ENCODE measurements around the gene TLR8.

Gene TLR8

GRCh38 chrX:12903646-12904045 lies 2.8 kb upstream of the TLR8 start:
- Histone ChIP-seq H3K4me1 (ENCODE audit: control insufficient read depth, insufficient read depth, low read length) (no peaks in the 10 kb centered on the region), H3K36me3 (ENCODE audit: control insufficient read depth, insufficient read depth, low read length) (no peaks in the 10 kb centered on the region), H3K27me3 (ENCODE audit: control insufficient read depth, insufficient read depth, low read length) (no peaks in the 10 kb centered on the region), H3K4me3 (ENCODE audit: low read length) (no peak overlapping the region), H3K27ac (ENCODE audit: low read depth, low read length) (no peak overlapping the region), H3K9ac (ENCODE audit: low read length) (no peak overlapping the region)

- Histone ChIP-seq H3K4me3 (ENCODE audit: low read length) (no peak overlapping the region), H3K27ac (ENCODE audit: low read depth, low read length) (no peak overlapping the region), H3K27me3 (ENCODE audit: control insufficient read depth, insufficient read depth, low read length) (no peaks in the 10 kb centered on the region), H3K4me1 (ENCODE audit: control insufficient read depth, insufficient read depth, low read length) (no peaks in the 10 kb centered on the region), H3K9ac (ENCODE audit: low read length) (no peak overlapping the region), H3K36me3 (ENCODE audit: control insufficient read depth, insufficient read depth, low read length) (no peaks in the 10 kb centered on the region)
These were observed 4.2 kb downstream of the TLR8 start for GRCh38 chrX:12910423-12911121.

- Histone ChIP-seq H3K4me1 (ENCODE audit: control insufficient read depth, insufficient read depth, low read length) (no peaks in the 10 kb centered on the region), H3K27ac (ENCODE audit: low read depth, low read length) (no peak overlapping the region), H3K27me3 (ENCODE audit: control insufficient read depth, insufficient read depth, low read length) (no peaks in the 10 kb centered on the region), H3K9ac (ENCODE audit: low read length) (no peak overlapping the region), H3K36me3 (ENCODE audit: control insufficient read depth, insufficient read depth, low read length) (no peaks in the 10 kb centered on the region), H3K4me3 (ENCODE audit: low read length) (no peak overlapping the region)
These were observed 4.7 kb downstream of the TLR8 start for GRCh38 chrX:12911122-12911470.

- Histone ChIP-seq H3K27ac (ENCODE audit: low read depth, low read length) (no peak overlapping the region), H3K4me3 (ENCODE audit: low read length) (no peak overlapping the region), H3K4me1 (ENCODE audit: control insufficient read depth, insufficient read depth, low read length) (no peaks in the 10 kb centered on the region), H3K27me3 (ENCODE audit: control insufficient read depth, insufficient read depth, low read length) (no peaks in the 10 kb centered on the region), H3K9ac (ENCODE audit: low read length) (no peak overlapping the region), H3K36me3 (ENCODE audit: control insufficient read depth, insufficient read depth, low read length) (no peaks in the 10 kb centered on the region)
These were observed 6.5 kb downstream of the TLR8 start for GRCh38 chrX:12912791-12913482.

DNA sequence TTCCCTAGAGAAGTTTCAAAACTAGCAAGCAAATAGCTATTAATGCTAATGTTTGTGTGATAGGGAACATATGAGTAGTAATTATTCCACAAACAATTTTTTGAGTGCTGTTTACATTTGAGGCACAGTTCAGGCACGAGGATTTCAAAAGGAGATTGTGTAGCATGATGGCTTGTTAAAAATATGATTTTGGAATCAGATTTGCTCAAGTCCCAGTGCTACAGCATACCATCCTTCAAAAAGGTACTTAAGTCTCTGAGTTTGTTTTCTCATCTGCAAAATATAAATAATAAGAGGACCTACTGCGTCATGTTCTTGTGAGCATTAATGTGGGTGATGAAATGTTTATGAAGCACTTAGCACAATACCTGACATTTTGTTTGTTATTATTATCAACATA lies 11.3 kb downstream of the TLR8 start:
- no peaks in the 10 kb centered on the region for H3K27me3 ChIP-seq (ENCODE audit: control insufficient read depth, insufficient read depth, low read length)

DNA sequence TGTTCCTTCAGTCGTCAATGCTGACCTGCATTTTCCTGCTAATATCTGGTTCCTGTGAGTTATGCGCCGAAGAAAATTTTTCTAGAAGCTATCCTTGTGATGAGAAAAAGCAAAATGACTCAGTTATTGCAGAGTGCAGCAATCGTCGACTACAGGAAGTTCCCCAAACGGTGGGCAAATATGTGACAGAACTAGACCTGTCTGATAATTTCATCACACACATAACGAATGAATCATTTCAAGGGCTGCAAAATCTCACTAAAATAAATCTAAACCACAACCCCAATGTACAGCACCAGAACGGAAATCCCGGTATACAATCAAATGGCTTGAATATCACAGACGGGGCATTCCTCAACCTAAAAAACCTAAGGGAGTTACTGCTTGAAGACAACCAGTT lies 12.6 kb downstream of the TLR8 start:
- Histone ChIP-seq H3K27ac (ENCODE audit: low read depth, low read length) (no peak overlapping the region), H3K9ac (ENCODE audit: low read length) (no peak overlapping the region), H3K27me3 (ENCODE audit: control insufficient read depth, insufficient read depth, low read length) (no peaks in the 10 kb centered on the region), H3K36me3 (ENCODE audit: control insufficient read depth, insufficient read depth, low read length) (no peaks in the 10 kb centered on the region), H3K4me1 (ENCODE audit: control insufficient read depth, insufficient read depth, low read length) (no peaks in the 10 kb centered on the region), H3K4me3 (ENCODE audit: low read length) (no peak overlapping the region)

More for the DNA sequence above, 11.3 kb downstream of the TLR8 start:
- Histone ChIP-seq H3K36me3 (ENCODE audit: control insufficient read depth, insufficient read depth, low read length) (no peaks in the 10 kb centered on the region), H3K4me1 (ENCODE audit: control insufficient read depth, insufficient read depth, low read length) (no peaks in the 10 kb centered on the region), H3K9ac (ENCODE audit: low read length) (no peak overlapping the region), H3K27ac (ENCODE audit: low read depth, low read length) (no peak overlapping the region), H3K4me3 (ENCODE audit: low read length) (no peak overlapping the region)

DNA sequence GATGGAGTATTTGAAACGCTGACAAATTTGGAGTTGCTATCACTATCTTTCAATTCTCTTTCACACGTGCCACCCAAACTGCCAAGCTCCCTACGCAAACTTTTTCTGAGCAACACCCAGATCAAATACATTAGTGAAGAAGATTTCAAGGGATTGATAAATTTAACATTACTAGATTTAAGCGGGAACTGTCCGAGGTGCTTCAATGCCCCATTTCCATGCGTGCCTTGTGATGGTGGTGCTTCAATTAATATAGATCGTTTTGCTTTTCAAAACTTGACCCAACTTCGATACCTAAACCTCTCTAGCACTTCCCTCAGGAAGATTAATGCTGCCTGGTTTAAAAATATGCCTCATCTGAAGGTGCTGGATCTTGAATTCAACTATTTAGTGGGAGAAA lies 13.2 kb downstream of the TLR8 start:
- no peak overlapping the region for H3K4me3 ChIP-seq (ENCODE audit: low read length)
- H3K4me1 ChIP-seq (ENCODE audit: control insufficient read depth, insufficient read depth, low read length) = no peaks in the 10 kb centered on the region

GRCh38 chrX:12920990-12921389 lies 14.6 kb downstream of the TLR8 start:
- H3K27me3 ChIP-seq (ENCODE audit: control insufficient read depth, insufficient read depth, low read length) = no peaks in the 10 kb centered on the region

More for the DNA sequence above, 13.2 kb downstream of the TLR8 start:
- Histone ChIP-seq H3K27me3 (ENCODE audit: control insufficient read depth, insufficient read depth, low read length) (no peaks in the 10 kb centered on the region), H3K27ac (ENCODE audit: low read depth, low read length) (no peak overlapping the region), H3K36me3 (ENCODE audit: control insufficient read depth, insufficient read depth, low read length) (no peaks in the 10 kb centered on the region), H3K9ac (ENCODE audit: low read length) (no peak overlapping the region)

GRCh38 chrX:12921886-12922598 lies 15.6 kb downstream of the TLR8 start:
- Histone ChIP-seq H3K4me3 (ENCODE audit: low read length) (no peak overlapping the region), H3K4me1 (ENCODE audit: control insufficient read depth, insufficient read depth, low read length) (no peaks in the 10 kb centered on the region), H3K27ac (ENCODE audit: low read depth, low read length) (no peak overlapping the region), H3K27me3 (ENCODE audit: control insufficient read depth, insufficient read depth, low read length) (no peaks in the 10 kb centered on the region), H3K9ac (ENCODE audit: low read length) (no peak overlapping the region), H3K36me3 (ENCODE audit: control insufficient read depth, insufficient read depth, low read length) (no peaks in the 10 kb centered on the region)

More at GRCh38 chrX:12920990-12921389, 14.6 kb downstream of the TLR8 start:
- H3K9ac ChIP-seq (ENCODE audit: low read length) = no peak overlapping the region
- no peak overlapping the region for H3K4me3 ChIP-seq (ENCODE audit: low read length)
- H3K36me3 ChIP-seq (ENCODE audit: control insufficient read depth, insufficient read depth, low read length) = no peaks in the 10 kb centered on the region
- no peaks in the 10 kb centered on the region for H3K4me1 ChIP-seq (ENCODE audit: control insufficient read depth, insufficient read depth, low read length)
- H3K27ac ChIP-seq (ENCODE audit: low read depth, low read length) = no peak overlapping the region

GRCh38 chrX:12922599-12922919 lies 16.1 kb downstream of the TLR8 start:
- Histone ChIP-seq H3K27me3 (ENCODE audit: control insufficient read depth, insufficient read depth, low read length) (no peaks in the 10 kb centered on the region), H3K36me3 (ENCODE audit: control insufficient read depth, insufficient read depth, low read length) (no peaks in the 10 kb centered on the region), H3K9ac (ENCODE audit: low read length) (no peak overlapping the region), H3K4me3 (ENCODE audit: low read length) (no peak overlapping the region), H3K27ac (ENCODE audit: low read depth, low read length) (no peak overlapping the region), H3K4me1 (ENCODE audit: control insufficient read depth, insufficient read depth, low read length) (no peaks in the 10 kb centered on the region)

- Histone ChIP-seq H3K27me3 (ENCODE audit: control insufficient read depth, insufficient read depth, low read length) (no peaks in the 10 kb centered on the region), H3K4me3 (ENCODE audit: low read length) (no peak overlapping the region), H3K4me1 (ENCODE audit: control insufficient read depth, insufficient read depth, low read length) (no peaks in the 10 kb centered on the region), H3K9ac (ENCODE audit: low read length) (no peak overlapping the region), H3K36me3 (ENCODE audit: control insufficient read depth, insufficient read depth, low read length) (no peaks in the 10 kb centered on the region), H3K27ac (ENCODE audit: low read depth, low read length) (no peak overlapping the region)
These were observed 23.3 kb downstream of the TLR8 start for GRCh38 chrX:12929701-12930100.

DNA sequence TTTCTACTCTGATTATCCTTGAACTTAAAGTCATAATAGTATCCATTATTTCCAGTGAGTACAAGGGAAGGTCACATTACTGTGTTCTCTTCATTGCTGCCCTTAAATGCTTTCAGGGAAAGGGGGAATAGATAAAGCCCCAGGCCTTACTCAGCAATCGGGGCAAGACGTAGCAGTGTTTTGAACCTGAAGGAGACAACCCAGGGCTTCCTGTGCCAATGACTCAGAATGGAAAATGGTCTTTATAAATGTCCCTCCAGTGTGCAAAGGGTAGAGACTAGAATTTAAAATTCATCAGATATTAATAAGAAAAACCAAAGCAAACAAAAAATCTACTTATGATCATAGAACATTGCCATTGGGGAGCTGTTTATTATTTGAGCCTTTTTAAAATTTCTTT lies 23.7 kb downstream of the TLR8 start:
- H3K27ac ChIP-seq (ENCODE audit: low read depth, low read length) = no peak overlapping the region
- no peaks in the 10 kb centered on the region for H3K36me3 ChIP-seq (ENCODE audit: control insufficient read depth, insufficient read depth, low read length)
- H3K4me1 ChIP-seq (ENCODE audit: control insufficient read depth, insufficient read depth, low read length) = no peaks in the 10 kb centered on the region
- no peaks in the 10 kb centered on the region for H3K27me3 ChIP-seq (ENCODE audit: control insufficient read depth, insufficient read depth, low read length)
- H3K4me3 ChIP-seq (ENCODE audit: low read length) = no peak overlapping the region
- no peak overlapping the region for H3K9ac ChIP-seq (ENCODE audit: low read length)

All from rectal smooth muscle tissue (tissue), 1 donor.